Vagina (tissue), 2 donors: ENCODE measurements around the gene DDOST.

Experiments
- POLR2A ChIP-seq, 2 donors: fragments of 450-650 bp; IDR thresholded peaks; one replicate each; pipeline ENCODE4 v1.6.1; 2017; ENCODE audit warnings: antibody characterized with exemption in 2 of 2, mild to moderate bottlenecking in 2 of 2, moderate library complexity in 2 of 2
- TF ChIP-seq, protein P1 (sequence below), 3 experiments: fragments of 450-650 bp in 2 of 3; fragments of 200-600 bp in 1 of 3; sonication (generic) in 1 of 3; IDR thresholded peaks; one replicate each; pipeline ENCODE4 v1.5.1; 2017 to 2019; ENCODE audit warnings: antibody characterized with exemption in 3 of 3, mild to moderate bottlenecking in 2 of 3, moderate library complexity in 2 of 3

DNA sequence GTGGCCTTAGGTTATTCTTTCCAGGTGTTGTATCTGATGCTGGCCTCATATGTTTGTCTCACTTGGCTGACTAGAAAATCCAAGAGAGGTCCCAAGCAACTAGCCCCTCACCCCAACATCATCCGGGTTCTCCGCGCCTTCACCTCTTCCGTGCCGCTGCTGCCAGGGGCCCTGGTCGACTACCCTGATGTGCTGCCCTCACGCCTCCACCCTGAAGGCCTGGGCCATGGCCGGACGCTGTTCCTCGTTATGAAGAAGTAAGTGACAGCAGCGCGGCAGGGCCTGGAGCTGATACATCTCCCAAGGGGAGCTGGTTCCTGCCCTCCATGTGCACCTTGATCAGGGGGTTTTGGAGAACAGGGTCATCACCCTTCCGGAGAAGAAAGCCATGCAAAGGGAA lies 16.8 kb downstream of the DDOST start:
- TF ChIP-seq, protein P1, sequence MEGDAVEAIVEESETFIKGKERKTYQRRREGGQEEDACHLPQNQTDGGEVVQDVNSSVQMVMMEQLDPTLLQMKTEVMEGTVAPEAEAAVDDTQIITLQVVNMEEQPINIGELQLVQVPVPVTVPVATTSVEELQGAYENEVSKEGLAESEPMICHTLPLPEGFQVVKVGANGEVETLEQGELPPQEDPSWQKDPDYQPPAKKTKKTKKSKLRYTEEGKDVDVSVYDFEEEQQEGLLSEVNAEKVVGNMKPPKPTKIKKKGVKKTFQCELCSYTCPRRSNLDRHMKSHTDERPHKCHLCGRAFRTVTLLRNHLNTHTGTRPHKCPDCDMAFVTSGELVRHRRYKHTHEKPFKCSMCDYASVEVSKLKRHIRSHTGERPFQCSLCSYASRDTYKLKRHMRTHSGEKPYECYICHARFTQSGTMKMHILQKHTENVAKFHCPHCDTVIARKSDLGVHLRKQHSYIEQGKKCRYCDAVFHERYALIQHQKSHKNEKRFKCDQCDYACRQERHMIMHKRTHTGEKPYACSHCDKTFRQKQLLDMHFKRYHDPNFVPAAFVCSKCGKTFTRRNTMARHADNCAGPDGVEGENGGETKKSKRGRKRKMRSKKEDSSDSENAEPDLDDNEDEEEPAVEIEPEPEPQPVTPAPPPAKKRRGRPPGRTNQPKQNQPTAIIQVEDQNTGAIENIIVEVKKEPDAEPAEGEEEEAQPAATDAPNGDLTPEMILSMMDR (IDR thresholded peaks at IDR 0.05) = no peak
- no peak for TF ChIP-seq POLR2A (IDR thresholded peaks at IDR 0.05)
